Liver (tissue), 3 donors: ENCODE results near the gene ENTR1.

Experiments used
- FOXA1 ChIP-seq: IDR thresholded peaks from 2 replicates; pipeline ENCODE4 v1.6.1; 2016; ENCODE audit warnings: antibody characterized with exemption
- GABPA ChIP-seq, 2 donors: IDR thresholded peaks in 1 of 2; conservative IDR thresholded peaks in 1 of 2; 2 replicates each; pipeline ENCODE4 v1.6.1; 2016; ENCODE audit warnings: antibody characterized with exemption in 2 of 2, mild to moderate bottlenecking in 1 of 2, moderate library complexity in 1 of 2
- HNF4A ChIP-seq, 2 donors: conservative IDR thresholded peaks; 2 replicates each; pipeline ENCODE4 v1.6.1; 2016; ENCODE audit warnings: antibody characterized with exemption in 2 of 2, mild to moderate bottlenecking in 2 of 2
- JUND ChIP-seq, 2 donors: IDR thresholded peaks; 2 replicates each; pipeline ENCODE4 v1.6.1; 2016; ENCODE audit warnings: antibody characterized with exemption in 2 of 2
- NR2F2 ChIP-seq: IDR thresholded peaks from 2 replicates; pipeline ENCODE4 v1.6.1; 2016; ENCODE audit warnings: antibody characterized with exemption
- RAD21 ChIP-seq, 2 donors: IDR thresholded peaks; 2 replicates each; pipeline ENCODE4 v1.6.1; 2016; ENCODE audit warnings: antibody characterized with exemption in 2 of 2, mild to moderate bottlenecking in 2 of 2
- RXRA ChIP-seq, 2 donors: IDR thresholded peaks; 2 replicates each; pipeline ENCODE4 v1.6.1; 2017 to 2018; ENCODE audit warnings: antibody characterized with exemption in 2 of 2, mild to moderate bottlenecking in 1 of 2
- SP1 ChIP-seq: IDR thresholded peaks from 2 replicates; pipeline ENCODE4 v1.6.1; 2018; ENCODE audit warnings: antibody characterized with exemption, mild to moderate bottlenecking
- TAF1 ChIP-seq: conservative IDR thresholded peaks from 2 replicates; pipeline ENCODE4 v1.6.1; 2016; ENCODE audit warnings: antibody characterized with exemption, mild to moderate bottlenecking
- TF ChIP-seq, protein P1 (sequence below): fragments of 150-350 bp; IDR thresholded peaks from 2 replicates; pipeline ENCODE4 v1.5.1; 2017; ENCODE audit warnings: improper control_type of control experiment, low read depth, low read length; ENCODE audit not compliant: missing input control
- TF ChIP-seq, protein P2 (sequence below): IDR thresholded peaks from 2 replicates; pipeline ENCODE4 v1.6.1; 2016; ENCODE audit warnings: antibody characterized with exemption
- TF ChIP-seq, protein P3 (sequence below): IDR thresholded peaks from 2 replicates; pipeline ENCODE4 v1.6.1; 2016; ENCODE audit warnings: antibody characterized with exemption
- TF ChIP-seq, protein P4 (sequence below): IDR thresholded peaks from 2 replicates; pipeline ENCODE4 v1.6.1; 2016; ENCODE audit warnings: antibody characterized with exemption, mild to moderate bottlenecking
- TF ChIP-seq, protein P5 (sequence below): IDR thresholded peaks from 2 replicates; pipeline ENCODE4 v1.6.1; 2016; ENCODE audit warnings: antibody characterized with exemption
- donor health status: healthy.
- donor health status: healthy.

DNA sequence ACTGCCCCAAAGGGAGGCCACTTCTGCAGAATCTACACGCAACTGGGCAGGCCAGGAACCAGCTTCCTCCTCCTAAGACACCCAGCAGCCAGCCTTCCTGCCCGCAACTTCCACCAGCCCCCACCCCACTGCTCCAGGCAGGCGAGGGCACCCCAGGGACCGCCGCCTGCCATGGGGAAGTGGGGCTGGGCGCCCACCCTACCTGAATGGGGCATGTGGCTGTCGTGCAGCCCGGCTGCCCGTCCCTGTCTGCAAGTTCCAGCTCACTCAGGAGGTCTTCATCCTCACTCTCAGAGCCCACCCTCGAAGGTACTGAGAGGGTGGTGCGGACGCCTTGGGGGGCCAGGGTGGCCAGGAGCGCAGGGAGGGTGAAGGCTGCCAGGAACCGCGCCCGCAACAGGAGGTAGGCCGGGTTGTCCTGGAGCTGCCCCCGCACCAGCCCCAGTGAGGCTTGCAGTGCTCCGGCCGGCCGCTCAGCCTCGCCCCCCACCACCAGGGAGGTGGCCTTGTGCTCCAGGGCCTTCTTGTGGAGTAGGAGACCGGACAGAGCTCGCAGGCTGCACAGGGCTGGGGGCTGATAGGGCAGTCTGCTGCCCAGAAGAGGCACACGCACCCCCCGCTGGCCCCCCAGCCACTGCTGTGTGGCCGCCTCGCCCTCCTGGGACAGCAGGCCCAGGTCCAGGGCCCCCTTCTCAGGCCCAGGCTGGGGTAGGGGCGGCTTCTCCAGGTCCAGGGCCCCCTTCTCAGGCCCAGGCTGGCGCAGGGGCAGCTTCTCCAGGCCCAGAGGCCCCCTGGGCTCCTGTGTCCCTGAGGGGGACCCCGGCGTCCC lies 32.9 kb downstream of the ENTR1 start:
- no peak for TF ChIP-seq TAF1
- TF ChIP-seq, protein P1, sequence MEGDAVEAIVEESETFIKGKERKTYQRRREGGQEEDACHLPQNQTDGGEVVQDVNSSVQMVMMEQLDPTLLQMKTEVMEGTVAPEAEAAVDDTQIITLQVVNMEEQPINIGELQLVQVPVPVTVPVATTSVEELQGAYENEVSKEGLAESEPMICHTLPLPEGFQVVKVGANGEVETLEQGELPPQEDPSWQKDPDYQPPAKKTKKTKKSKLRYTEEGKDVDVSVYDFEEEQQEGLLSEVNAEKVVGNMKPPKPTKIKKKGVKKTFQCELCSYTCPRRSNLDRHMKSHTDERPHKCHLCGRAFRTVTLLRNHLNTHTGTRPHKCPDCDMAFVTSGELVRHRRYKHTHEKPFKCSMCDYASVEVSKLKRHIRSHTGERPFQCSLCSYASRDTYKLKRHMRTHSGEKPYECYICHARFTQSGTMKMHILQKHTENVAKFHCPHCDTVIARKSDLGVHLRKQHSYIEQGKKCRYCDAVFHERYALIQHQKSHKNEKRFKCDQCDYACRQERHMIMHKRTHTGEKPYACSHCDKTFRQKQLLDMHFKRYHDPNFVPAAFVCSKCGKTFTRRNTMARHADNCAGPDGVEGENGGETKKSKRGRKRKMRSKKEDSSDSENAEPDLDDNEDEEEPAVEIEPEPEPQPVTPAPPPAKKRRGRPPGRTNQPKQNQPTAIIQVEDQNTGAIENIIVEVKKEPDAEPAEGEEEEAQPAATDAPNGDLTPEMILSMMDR = no peak
- TF ChIP-seq, protein P2, sequence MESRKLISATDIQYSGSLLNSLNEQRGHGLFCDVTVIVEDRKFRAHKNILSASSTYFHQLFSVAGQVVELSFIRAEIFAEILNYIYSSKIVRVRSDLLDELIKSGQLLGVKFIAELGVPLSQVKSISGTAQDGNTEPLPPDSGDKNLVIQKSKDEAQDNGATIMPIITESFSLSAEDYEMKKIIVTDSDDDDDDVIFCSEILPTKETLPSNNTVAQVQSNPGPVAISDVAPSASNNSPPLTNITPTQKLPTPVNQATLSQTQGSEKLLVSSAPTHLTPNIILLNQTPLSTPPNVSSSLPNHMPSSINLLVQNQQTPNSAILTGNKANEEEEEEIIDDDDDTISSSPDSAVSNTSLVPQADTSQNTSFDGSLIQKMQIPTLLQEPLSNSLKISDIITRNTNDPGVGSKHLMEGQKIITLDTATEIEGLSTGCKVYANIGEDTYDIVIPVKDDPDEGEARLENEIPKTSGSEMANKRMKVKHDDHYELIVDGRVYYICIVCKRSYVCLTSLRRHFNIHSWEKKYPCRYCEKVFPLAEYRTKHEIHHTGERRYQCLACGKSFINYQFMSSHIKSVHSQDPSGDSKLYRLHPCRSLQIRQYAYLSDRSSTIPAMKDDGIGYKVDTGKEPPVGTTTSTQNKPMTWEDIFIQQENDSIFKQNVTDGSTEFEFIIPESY = no peak
- no peak for TF ChIP-seq JUND (IDR thresholded peaks at IDR 0.05)
- no peak for TF ChIP-seq SP1
- TF ChIP-seq, protein P3, sequence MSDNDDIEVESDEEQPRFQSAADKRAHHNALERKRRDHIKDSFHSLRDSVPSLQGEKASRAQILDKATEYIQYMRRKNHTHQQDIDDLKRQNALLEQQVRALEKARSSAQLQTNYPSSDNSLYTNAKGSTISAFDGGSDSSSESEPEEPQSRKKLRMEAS = no peak
- TF ChIP-seq RAD21 (IDR thresholded peaks at IDR 0.05) = no peak
- TF ChIP-seq, protein P4, sequence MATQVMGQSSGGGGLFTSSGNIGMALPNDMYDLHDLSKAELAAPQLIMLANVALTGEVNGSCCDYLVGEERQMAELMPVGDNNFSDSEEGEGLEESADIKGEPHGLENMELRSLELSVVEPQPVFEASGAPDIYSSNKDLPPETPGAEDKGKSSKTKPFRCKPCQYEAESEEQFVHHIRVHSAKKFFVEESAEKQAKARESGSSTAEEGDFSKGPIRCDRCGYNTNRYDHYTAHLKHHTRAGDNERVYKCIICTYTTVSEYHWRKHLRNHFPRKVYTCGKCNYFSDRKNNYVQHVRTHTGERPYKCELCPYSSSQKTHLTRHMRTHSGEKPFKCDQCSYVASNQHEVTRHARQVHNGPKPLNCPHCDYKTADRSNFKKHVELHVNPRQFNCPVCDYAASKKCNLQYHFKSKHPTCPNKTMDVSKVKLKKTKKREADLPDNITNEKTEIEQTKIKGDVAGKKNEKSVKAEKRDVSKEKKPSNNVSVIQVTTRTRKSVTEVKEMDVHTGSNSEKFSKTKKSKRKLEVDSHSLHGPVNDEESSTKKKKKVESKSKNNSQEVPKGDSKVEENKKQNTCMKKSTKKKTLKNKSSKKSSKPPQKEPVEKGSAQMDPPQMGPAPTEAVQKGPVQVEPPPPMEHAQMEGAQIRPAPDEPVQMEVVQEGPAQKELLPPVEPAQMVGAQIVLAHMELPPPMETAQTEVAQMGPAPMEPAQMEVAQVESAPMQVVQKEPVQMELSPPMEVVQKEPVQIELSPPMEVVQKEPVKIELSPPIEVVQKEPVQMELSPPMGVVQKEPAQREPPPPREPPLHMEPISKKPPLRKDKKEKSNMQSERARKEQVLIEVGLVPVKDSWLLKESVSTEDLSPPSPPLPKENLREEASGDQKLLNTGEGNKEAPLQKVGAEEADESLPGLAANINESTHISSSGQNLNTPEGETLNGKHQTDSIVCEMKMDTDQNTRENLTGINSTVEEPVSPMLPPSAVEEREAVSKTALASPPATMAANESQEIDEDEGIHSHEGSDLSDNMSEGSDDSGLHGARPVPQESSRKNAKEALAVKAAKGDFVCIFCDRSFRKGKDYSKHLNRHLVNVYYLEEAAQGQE = no peak
- no peak for TF ChIP-seq NR2F2
- no peak for TF ChIP-seq RXRA (IDR thresholded peaks at IDR 0.05)
- no peak for TF ChIP-seq FOXA1
- TF ChIP-seq, protein P5, sequence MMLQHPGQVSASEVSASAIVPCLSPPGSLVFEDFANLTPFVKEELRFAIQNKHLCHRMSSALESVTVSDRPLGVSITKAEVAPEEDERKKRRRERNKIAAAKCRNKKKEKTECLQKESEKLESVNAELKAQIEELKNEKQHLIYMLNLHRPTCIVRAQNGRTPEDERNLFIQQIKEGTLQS = no peak
- no peak for TF ChIP-seq HNF4A (conservative IDR thresholded peaks at IDR 0.05)
- no peak for TF ChIP-seq GABPA (IDR thresholded peaks at IDR 0.05 in 1 of 2, conservative IDR thresholded peaks at IDR 0.05 in 1 of 2)
